GM19463 (cell line): ENCODE measurements around the gene SDR39U1.

Experiments used
- ATAC-seq: cut with Tn5 transposase; IDR thresholded peaks from one replicate; pipeline ENCODE4 v1.9.1; 2021; ENCODE audit warnings: mild to moderate bottlenecking, moderate library complexity; ENCODE audit not compliant: unreplicated experiment

SDR39U1 gene

DNA sequence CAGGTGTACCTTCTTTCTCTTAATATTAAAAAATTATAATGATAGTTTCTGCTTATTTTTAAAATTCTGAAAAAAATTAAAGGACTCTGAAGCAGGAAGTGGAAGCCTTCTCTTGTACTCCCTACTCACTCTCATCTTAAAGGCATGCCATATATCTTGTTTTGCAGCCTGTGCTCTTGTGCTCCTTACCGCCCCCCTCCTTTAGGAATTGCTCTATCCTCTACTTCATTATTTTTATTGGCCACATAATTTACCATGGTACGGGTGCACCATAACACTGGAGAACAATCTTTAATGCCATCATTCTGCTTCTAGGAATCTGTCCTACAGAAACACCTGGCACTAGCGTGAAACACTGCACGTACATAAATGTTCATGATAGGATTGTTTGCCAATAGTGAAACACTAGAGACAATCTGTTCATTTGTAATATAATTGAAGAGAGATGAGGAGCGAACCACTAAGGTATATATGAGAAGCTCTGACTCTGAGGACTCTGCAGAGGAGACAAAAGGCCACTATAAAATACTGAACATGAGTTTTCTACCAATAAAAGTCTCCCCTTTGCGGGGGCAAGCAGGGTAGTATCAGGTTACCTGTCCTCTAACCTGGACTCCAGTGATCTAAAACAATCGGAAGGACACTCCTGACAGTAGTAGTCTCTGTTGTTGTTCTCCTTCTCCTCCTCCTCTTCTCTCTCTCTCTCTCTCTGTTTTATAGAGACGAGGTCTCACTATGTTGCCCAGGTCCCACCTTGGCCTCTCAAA lies 50.1 kb downstream of the SDR39U1 start:
- ATAC-seq, result no peak

GRCh38 chr14:24390701-24391468 lies 51.7 kb downstream of the SDR39U1 start:
- no peak for ATAC-seq
